Stimulated activated CD8-positive, alpha-beta memory T cell treated with anti-CD3 and anti-CD28 coated beads, Interleukin-2, amount 100 ng/mL, for 48 hours (primary cell): ENCODE results near the gene OLIG2.

ENCODE experiments used
- DNase-seq, 2 donors: peaks; one replicate each; pipeline ENCODE4 v3.0.0-alpha.2; 2020; ENCODE audit warnings: low read depth in 2 of 2

Gene OLIG2

DNA sequence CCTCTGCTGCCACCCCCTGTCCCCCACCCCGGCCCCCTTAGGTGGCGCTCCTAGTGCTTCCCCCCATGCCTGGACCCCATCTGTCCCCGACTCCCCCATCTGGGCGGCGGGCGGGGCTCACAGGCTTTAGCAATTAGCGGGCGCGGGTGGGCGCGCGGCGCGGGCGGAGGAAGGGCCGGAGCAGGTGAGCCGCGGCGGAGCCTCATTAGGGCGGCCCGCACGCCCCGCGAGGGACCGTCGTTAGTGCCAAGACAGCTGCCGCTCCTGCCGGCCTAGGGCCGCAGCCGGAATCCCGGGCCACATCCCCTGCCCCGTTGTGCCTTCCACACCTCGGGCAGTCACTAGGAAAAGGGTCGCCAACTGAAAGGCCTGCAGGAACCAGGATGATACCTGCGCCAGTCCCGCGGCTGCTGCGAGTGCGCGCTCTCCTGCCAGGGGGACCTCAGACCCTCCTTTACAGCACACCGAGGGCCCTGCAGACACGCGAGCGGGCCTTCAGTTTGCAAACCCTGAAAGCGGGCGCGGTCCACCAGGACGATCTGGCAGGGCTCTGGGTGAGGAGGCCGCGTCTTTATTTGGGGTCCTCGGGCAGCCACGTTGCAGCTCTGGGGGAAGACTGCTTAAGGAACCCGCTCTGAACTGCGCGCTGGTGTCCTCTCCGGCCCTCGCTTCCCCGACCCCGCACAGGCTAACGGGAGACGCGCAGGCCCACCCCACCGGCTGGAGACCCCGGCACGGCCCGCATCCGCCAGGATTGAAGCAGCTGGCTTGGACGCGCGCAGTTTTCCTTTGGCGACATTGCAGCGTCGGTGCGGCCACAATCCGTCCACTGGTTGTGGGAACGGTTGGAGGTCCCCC is 7.6 kb downstream of the OLIG2 start:
- no peak for DNase-seq

DNA sequence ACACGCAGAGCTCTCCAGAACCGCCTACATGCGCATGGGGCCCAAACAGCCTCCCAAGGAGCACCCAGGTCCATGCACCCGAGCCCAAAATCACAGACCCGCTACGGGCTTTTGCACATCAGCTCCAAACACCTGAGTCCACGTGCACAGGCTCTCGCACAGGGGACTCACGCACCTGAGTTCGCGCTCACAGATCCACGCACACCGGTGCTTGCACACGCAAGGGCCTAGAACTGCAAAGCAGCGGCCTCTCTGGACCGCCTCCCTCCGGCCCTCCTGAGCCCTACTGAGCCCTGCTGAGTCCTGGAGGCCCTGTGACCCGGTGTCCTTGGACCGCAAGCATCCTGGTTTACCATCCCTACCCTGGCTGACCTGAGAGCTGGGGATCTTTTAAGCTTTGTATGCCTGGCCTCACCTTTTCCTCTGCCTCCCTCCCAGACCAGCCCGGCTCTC is 8.3 kb downstream of the OLIG2 start:
- no peak for DNase-seq

DNA sequence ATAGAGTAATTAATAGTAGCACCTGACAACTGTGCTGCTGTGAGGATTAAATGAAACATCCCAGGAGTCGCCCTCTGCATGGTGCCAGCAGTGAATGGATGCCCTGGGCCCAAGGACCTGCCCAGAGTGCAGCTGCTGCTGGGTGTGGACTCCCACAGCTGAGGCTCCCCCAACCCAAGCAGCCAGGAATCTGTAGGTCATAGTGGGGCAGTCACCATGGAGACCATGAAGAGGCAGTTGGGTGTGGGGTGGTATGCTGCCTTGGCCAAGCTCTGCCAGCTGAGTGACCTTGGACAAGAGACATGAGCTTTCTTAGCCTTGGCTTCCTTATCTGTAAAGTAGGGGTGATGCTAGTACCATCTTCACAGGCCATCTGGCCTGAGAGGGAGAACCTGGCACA is 9.4 kb downstream of the OLIG2 start:
- no peak for DNase-seq

DNA sequence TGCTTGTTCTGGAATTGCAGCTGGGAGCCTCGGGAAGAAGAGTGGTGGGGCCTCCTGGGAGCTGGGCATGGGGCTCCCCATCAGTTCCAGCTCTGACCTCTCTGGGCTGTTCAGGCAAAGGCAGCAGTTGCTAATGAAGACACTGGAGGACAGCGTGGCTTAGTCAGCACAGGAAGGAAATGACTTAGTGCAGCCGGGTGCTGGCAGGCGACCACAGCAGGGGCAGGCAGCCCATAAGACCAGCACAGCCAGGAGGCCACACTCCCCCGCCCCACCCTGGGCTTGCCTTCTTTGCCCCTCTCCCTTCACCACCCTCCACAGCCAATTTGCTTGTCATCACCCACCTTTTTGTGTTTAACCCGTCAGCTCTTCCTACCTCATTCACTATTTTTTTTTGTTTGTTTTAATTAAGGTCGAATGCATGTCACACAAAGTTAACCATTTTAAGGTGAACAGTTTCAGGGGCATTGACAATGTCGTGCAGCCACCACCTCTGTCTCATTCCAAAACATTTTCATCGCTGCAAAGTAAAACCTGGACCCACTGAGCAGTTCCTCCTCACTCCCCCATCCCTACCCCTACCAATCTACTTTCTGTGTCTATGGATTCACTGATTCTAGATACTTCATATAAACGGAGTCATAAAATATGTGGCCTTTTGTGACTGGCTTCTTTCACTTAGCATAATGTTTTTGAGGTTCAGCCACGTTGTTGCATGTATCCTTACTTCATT is 10.9 kb downstream of the OLIG2 start:
- DNase-seq, result no peak

DNA sequence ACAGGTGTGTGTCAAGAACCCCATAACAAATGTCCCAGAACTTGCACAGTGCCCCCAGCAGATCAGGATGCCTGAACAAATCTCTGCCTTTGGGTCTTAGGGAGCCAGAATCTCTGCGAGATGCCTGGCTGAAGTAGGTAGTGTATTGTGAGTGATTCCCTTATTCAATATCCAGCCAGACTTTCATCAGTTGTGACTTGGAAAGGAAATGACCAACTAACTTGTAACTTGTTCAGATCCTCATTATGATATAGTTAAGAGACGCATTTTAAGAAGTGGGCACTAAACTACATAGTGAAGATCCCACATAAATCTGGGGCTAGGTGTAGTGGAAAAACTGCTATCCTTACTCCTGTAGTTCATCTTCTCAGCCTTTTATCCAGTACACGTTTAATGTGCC is 11.8 kb downstream of the OLIG2 start:
- DNase-seq, result no peak

DNA sequence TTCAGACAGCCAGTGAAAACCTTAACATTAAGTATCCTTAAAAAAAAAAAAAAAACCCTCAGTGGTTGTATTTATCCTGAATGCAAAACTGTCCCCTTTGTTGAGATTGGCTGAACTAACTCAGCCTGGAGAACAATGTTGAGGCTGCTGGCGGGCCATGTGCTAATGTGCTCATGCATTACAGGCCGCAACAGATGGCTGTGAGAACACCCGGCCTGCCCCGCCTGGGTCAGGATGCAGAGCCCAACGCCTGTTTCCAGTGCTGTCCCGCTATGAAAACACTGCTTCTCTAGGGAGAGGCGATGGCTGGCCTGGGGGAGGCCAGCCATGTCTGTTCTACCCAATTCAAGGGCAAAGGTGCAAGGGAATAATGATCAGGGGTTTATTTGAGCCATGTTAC is 13.8 kb downstream of the OLIG2 start:
- no peak for DNase-seq

DNA sequence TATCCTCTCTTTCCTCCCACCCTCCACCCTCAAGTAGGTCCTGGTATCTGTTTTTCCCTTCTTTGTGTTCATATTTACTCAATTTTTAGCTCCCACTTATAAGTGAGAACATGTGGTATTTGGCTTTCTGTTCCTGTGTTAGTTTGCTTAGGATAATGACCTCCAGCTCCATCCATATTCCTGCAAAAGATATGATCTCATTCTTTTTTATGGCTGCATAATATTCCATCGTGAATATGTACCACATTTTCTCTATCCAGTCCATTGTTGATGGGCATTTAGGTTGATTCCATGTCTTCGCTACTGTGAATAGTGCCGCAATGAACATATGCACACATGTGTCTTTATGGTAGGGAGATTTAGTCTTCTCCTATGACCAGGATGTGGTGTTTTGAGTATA is 14.5 kb downstream of the OLIG2 start:
- no peak for DNase-seq

DNA sequence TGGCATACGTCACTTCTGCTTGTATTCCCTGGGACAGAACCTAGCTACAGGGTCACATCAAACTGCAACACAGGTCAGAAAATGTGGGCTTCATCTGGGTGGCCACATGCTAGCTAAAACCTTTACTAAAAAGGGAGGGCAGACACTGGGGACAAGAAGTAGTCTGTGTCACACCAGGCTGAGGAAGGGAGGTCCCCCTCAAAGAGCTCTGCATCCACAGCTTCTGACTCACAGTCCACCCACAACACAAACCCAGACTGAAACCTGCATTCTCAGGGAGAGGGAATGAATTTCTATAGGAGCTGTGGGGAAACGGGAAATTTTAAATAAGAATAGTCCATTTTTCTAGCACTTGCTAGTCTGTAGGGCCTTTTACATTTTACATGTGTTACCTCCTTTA is 16.2 kb downstream of the OLIG2 start:
- no peak for DNase-seq

DNA sequence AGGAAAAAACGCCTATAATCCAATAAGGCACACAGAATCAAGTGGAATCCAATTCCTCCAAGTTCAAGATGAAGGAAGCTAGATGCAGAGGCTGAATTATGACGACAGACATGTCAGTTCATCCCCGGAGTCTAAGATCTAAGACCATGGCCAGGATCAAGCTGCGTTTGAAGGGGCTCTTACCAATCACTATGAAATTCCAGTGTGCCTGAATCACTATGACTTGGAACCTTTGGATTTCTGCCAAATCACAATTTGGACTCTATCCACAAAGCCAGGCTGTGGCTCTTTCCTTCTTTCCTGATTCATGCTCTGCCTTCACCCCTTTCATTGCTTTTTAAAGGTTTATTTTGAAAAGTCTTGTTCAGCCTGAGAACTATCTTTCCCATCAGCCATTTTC is 17.1 kb downstream of the OLIG2 start:
- no peak for DNase-seq

DNA sequence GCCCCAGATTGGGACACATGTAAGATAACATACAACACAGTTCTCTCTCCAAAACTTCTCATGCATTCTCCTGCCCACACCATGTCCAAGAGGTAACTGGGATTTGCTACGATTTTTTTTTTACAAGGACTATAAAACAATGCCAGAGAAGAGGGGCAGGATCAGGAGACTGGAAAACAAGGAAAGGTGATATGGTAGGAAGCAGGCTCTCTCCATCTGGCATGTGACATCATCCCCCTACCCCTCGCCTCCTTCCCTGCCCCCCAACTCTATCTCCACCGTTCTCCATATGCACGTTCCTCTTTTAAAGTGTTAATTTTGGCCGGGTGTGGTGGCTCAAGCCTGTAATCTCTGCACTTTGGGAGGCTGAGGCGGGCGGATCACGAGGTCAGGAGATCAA is 20.7 kb downstream of the OLIG2 start:
- DNase-seq, result no peak

DNA sequence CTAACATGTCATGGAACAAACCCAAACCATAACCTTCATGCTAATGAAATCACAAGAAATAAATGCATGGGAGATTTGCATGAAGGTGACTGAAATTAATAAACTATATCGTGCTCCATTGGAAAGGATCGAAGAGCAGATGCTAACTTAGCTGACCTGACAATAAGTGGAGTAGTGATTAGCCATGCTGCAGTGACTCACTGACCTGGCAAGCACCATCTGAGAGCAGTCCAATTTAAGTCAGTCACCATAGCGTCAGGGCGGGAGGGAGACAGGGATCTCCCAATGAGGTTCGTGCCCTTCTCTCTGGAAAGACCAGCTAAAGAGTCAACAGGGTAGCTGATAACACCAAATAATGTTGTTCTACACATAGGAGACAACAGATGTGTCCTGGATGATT is 21.5 kb downstream of the OLIG2 start:
- no peak for DNase-seq

DNA sequence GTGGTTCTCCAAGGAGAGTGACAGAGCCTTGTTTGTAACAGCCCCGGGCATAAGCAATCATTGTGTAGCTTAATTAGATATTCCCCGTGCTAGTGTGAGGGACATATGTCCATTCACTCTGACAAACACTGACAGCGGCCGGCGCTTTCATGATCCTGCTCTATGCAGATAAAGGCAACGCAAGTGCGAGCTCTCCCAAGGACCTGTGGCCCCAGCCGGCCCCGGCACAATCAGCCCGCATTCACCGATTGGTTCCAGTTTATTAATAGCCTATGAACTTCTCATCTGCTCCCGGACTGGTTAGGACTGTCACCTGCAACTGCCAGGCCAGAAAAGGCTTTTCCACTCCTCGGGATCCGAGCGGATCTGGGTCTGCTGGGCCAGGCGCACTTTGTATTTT is 26.2 kb downstream of the OLIG2 start:
- DNase-seq, result no peak

DNA sequence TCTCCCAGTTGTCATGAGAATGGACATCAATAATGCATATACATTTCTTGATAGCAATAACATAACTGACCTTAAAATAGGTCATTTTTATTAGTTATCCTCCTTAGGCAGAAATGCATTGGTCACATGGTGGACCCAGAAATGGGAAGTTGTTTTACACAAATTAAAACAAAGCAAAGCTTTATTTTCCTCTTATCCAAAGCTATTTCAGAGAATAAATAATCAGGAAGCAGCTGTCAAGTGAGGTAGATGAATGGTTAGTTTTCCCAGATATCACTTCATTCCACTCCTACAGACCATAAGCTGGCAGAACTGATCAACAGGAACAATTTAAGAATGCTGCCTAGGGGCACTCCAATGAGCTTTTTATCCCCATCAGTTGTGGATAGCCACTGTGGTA is 28.2 kb downstream of the OLIG2 start:
- DNase-seq, result no peak

DNA sequence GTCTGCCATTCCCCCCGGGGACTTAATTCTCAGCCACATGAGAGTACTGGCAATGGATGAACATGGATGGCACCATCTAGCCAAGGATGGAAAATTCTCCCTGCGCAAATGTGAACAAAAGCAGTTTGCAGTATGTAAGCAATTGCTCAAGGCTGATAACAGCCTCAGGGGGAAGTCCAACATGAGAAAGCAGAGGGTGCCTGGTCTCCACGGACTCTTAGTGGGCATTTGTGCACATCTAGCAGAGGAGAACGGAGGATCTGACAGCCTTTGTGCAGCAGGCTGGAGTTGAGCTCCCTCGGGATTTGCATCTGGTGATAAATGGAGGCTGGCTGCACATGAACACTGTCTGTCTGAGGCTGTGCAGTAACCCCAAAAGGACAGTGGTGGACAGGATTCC is 30.3 kb downstream of the OLIG2 start:
- no peak for DNase-seq

DNA sequence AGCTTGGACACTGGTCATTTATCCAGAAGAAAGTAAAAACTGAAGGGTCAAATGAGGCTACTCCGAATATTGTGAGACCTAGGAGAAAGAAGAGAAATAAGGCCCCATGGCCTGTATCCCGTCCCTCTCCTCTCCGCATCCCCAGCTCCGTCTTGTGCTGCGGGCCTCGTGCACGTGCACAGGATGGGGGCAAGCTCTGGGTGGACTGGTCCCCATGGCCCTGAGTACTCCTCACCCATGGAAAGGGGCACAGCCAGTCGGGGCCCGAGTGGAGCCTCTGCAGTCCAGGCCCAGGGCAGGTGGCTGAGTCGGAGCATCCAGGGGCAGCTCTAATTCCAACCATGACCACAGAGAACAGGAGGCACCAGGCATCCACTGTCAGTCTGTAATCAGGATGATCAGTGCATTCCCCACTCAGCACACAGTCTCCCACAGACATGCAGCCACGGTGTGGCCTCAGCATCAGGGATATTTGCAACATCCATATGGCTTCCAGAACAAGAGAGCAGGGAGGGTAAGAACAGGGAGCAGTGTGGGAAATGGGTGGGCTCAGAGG is 31.7 kb downstream of the OLIG2 start:
- DNase-seq, result no peak

DNA sequence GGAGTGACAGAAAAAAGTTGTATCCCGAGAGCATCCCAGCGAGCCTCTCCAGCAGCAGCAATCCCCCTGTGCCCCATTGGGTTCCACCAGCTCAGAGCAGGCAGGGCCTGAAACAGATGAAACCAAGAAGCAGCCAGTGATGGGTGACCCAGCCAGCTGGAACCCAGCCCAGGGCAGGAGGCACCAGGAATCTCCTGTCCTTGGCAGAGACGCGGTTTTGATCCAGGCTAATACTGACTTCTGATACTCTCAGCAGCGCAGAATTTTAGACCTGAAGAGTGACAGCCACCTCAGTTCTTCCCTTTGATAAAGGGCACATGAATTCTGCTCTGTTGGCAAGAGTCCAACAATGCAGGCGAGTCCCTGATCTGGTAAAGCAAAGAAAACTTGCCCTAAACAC is 32.8 kb downstream of the OLIG2 start:
- no peak for DNase-seq

DNA sequence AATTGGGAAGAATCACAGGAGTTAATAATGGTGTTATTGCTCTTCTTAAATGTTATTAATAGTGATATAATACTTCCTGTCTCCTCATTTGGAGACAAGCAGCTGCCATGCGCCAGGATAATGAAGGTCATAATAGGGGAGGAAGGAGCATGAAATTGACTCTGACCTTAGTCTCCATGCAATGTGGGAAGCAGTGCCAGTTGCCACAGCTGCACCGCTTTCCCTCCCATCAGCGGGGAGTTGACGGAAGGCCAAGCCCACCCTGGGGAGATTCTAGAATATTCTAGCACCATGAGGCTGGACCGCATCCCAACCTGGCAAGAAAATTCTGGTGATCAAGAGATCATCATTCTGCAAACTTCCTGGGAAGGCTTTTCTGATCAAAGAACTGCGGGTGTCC is 33.2 kb downstream of the OLIG2 start:
- DNase-seq, result no peak

DNA sequence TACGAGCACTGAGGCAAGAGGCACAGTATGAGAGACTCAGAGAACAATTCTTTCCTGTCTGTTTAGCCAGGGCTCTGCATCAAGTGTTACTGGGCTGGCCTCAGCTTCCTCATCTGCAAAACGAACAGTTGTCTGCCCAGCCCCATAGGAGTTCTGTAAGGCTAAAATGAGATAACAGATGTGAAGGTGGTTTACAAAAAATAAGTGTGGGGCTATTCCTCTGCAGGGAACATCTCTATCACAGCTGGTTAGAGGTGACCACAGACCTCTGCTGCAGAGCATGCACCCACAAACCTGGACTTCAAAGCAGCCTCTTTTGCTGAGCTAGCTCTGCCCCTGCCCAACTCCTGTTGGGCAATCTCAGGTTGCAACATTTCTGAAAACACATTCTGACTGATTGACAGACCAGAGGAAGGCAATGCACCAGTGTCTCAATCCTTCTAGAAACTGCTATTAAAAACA is 33.7 kb downstream of the OLIG2 start:
- DNase-seq, result no peak

DNA sequence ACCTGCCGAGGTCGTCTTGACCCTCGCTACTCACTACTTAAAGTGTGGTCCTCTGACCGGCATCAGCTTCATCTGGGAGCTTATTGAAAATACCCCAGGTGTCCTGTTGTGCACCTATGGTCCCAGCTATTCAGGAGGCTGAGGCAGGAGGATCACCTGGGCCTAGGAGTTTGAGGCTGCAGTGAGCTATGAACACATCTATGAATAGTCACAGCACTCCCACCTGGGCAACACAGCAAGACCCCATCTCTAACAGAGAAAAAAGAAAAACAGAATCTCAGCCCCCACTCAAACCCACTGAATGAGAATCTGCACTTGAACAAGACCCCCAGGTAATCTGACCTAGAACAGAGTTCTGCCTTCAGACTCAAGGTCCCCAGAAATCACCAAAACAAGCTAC is 35.5 kb downstream of the OLIG2 start:
- no peak for DNase-seq

DNA sequence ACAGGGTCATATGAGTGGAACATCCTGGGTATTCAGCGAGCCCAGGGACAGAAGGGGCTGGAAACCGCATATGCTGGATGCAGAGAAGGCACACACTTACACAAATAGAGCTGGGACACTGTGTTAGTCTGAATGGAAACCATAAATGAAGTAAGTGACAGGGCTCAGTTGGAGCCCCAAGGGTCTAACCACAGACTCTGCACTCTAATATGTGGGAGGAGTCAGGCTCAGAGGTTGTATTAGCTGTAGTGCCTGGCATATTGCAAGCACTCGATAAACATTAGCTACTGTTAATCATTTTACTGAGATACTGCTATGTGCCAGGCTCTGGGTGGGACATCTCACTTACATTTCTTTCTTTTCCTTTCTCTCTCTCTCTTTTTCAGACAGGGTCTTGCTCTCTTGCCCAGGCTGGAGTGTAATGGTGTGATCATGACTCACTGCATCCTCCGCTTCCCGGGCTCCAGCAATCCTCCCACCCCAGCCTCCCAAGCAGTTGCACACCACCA is 37.7 kb downstream of the OLIG2 start:
- no peak for DNase-seq

DNA sequence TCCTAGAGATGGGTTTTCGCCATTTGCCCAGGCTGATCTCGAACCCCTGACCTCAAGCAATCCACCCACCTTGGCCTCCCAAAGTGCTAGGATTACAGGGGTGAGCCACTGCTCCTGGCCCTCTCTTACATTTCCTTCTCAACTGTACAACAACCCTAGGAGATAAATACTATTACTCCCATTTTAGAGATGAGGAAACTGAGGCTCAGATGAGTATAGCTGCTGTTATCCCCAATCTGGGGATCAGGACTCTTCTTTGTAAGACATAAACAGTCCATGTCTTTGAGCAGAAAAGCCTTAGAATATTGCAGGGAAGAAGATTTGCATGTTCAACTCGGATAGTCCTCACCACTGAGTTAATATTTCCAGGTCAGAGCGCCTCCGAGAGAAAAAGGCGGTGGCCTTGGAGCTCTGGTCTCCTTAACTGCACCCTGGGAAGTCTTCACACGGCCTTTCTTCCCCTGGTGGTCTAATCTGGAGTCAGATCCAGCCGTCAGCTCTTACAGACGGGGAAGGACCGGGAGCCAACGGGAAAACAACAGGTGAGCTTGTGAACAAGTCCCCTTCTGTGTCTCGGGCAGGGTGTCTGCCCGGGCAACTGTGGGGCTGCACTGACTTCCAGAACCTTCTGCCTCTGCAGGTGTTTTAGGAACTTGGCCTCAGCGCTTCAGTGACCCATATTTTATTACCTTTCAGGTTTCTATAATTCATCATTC is 38.3 kb downstream of the OLIG2 start:
- no peak for DNase-seq
